Hematopoietic multipotent progenitor cell treated with erythropoietin and hydrocortisone succinate and interleukin-3 and kit ligand, for 17 days (in vitro differentiated cells): ENCODE results near the gene ZKSCAN5.
"Not testable (repeated sequence)": the region's sequence is repeated elsewhere in the genome, so short reads cannot be mapped to it uniquely, and the experiment has no call there.

Experiments used
- DNase-seq: peaks from one replicate; pipeline ENCODE4 v3.0.0-alpha.2; 2015; ENCODE audit warnings: low spot score

The ZKSCAN5 gene

DNA sequence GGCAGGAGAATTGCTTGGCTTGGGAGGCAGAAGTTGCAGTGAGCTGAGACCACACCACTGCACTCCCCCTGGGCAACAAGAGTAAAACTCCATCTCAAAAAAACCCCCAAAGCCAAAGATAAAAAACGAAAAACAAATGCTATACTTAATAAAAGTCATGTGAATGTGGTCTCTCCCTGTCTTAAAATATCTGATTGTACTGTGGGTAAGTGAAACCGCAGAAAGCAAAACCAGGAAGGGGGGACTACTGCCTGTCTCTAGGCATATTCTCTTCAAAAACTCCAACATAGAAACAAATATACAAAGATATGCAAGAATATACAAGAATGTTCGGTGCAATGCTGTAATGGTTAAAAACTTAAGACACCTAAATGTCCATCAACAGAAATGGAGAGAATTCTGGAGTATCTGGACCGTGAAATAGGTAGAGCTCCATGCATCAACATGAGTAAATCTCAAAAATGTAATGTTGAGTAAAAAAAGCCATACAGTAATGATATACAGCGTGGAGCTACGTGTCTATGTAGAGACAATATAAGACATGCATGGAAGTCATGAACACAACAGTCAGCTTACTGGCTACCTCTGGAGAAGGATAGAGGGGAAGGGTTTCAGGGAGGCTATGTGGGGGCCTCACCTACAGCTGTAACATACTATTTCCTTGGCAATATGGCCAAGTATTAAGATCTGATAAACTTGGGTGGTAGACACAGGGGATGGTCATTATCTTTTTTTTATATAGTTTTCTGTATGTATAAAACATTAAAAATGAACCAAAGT lies 6.5 kb upstream of the ZKSCAN5 start:
- no peak for DNase-seq

DNA sequence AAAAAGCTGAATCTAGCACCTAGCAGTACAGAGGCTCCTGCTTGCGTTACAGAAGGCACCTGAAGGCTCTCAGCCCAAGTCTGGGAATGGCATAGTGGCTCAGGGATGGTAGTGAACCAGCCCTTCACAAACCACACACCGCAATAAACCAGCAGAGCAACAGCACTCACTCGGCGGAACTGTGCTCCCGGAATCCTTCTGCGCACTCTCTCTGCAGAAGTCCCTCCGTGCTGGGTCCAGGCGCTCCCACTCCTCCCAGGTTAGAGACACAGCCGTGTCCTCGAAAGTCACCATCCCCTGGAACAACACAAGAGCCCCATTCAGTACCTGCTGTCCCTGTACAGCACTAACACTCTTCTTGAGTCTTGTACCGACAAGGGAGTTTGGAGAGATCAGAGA lies 5.9 kb upstream of the ZKSCAN5 start:
- no peak for DNase-seq

DNA sequence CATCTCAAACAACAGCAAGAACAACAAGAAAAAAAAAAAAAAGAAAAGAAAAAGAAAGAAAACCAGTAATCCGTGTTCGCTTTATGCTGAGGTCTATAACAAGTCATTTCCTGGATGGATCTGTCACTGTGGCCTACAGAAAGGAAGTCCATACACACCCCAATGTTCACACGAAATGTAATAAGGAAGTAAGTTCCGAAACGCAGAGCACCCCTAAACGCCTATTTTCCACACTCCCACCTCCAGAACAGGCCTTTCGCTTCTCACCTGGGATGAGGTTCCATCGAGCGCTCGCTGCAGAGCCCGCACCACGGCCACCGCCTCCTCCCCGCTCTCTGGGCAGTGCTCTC lies 5.1 kb upstream of the ZKSCAN5 start:
- no peak for DNase-seq

DNA sequence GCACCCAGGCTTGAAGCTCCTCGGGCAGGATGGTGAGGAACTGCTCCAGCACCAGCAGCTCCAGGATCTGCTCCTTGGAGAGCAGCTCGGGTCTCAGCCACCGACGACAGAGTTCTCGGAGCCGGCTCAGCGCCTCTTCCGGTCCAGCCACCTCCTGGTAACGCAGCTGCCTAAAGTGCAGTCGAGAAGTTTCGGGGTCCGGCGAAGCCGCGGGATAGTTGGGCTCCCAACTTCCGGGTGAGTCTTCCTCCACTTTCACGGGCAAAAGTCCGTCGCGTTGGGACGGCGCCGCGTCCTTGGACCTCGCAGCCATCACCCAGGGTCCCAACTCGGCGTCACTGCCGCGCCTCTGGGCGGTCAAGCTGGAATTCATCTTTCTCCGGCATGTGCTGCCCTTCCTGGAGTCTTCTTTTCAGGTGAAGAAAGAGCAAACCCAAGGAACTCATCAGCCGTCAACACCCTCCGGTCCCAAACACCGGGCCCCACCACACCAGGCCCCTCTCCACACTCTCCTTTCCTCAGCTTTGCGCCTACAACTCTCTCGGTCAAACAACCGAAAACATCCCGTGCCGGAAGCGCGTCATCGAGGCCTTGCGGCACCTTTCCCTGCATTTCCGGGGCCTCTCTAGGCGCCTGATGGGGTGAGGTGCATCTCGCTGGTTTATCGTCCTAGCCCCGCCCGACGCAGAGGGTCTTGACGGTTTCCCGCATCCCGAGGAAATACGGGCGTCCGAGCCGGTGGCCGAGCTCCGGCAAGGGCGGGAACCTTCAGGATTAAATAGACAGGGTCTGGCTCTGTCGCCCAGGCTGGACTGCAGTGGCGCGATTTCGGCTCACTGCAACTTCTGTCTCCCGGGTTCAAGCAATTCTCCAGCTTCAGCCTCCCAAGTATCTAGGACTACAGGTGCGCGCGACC lies 4.5 kb upstream of the ZKSCAN5 start, which contains the start of gene ZNF394:
Gene ZNF394, minus strand, starts transcription at position 561 of the 916 bp plus-strand sequence. Its CDS starts 188 bp downstream, at position 373.
- peak; percentile 94 for DNase-seq

DNA sequence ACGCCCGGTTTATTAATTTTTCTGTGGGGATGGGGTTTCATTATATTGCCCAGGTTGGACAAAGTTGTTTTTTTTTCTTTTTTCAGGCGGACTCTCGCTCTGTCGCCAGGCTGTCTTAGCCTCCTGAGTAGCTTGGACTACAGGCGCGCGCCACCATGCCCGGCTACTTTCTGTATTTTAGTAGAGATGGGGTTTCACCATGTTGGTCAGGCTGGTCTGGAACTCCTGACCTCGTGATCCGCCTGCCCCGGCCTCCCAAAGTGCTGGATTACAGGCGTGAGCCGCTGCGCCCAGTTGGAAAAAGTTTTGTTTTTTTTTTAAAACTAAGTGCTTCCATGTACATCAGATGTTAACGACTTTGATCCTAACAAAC lies 3.8 kb upstream of the ZKSCAN5 start:
- DNase-seq: no peak

DNA sequence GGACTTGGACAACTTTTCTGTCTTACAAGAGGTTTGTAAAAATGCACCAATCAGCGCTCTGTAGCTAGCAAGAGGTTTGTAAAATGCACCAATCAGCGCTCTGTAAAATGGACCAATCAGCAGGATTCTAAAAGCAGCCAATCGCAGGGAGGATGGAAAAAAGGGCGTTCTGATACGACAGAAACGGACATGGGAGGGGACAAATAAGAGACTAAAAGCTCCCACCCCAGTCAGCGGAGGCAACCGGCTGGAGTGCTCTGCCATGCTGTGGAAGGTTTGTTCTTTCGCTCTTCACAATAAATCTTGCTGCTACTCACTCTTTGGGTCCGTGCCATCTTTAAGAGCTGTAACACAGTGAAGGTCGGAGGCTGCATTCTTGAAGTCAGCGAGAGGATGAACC lies 3.2 kb upstream of the ZKSCAN5 start:
- peak; percentile 25 for DNase-seq

DNA sequence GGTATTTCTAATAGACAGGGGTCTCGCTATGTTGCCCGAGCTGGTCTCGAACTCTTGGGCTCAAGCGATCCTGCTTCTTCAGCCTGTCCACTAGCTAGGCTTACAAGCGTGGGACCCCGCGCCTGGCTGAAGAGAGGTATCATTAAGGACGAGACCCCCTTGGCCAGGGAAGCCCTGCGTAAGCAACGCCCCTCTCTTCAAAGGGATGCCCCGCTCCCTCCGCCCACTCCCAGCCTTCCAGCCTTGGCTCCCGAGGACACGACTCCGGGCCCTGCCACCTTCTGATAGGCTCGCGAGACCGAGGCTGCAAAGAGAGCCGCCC lies 220 bp upstream of the ZKSCAN5 start:
- DNase-seq: no peak

DNA sequence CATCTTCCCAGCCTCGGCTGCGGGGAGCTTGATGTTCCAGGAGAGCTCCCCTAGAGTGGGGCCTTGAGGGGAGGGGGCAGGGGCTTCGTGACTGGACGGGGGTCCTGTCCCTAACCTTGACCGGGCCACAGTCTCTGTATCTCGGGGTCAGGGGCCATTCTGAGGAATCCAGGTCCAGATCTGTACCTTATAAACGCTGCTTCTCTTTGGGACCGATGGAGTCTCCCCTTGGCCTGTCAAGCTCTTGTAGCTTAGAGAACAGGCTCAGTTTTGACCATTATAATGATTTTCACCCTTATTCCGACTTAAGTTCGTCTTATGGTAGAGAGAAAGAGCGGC lies 831 bp downstream of the ZKSCAN5 start:
- no peak for DNase-seq

DNA sequence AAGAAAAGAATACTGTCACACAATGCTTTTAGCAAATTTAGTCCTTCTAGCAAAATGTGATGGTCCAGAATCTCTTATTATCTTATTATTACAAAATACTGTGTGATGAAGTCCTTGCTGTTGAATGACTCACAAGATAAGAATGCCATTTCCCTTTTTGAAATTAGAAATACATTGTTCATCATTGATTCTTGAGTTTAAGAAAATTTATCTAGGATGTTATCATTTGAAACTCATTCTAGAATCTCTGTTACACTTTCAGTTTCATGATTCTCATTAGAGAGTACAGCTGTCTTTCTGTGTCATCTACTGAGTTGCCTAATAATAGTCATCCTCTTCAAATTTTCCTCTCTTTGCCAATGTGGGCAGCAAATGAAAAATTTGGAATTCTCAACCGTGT lies 9.6 kb downstream of the ZKSCAN5 start:
- no peak for DNase-seq

DNA sequence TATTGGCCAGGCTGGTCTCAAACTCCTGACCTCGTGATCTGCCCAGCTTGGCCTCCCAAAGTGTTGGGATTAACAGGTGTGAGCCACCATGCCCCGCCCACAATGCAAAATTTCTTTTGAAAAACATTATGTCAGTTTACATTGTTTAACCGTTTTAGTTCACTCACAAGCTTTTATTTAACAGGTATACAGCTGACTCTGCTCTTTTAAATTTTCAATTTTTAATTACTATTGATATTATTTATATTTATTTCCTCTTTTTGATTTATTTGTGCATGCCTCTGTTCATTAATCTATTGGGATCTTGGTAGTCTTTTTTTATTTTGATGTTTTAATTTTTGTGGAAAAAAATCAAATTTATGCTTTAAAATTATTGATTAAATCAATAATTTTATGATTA lies 16.9 kb downstream of the ZKSCAN5 start:
- DNase-seq: no peak

DNA sequence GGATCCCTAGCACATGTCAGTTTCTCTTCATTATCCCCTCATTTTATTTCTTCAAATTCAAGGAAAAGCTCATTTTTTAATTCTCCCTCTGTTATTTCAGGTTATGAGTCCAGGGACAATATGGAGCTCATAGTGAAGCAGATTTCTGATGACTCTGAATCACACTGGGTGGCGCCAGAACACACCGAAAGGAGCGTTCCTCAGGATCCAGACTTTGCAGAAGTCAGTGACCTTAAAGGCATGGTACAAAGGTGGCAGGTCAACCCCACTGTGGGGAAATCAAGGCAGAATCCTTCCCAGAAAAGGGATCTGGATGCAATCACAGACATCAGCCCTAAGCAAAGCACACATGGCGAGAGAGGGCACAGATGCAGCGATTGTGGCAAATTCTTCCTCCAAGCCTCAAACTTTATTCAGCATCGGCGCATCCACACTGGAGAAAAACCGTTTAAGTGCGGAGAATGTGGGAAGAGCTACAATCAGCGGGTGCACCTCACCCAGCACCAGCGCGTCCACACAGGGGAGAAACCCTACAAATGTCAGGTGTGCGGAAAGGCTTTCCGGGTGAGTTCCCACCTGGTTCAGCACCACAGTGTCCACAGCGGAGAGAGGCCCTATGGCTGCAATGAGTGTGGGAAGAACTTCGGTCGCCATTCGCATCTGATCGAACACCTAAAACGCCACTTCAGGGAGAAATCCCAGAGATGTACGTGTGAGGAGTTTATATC lies 21.4 kb downstream of the ZKSCAN5 start:
- DNase-seq: peak; percentile 46

DNA sequence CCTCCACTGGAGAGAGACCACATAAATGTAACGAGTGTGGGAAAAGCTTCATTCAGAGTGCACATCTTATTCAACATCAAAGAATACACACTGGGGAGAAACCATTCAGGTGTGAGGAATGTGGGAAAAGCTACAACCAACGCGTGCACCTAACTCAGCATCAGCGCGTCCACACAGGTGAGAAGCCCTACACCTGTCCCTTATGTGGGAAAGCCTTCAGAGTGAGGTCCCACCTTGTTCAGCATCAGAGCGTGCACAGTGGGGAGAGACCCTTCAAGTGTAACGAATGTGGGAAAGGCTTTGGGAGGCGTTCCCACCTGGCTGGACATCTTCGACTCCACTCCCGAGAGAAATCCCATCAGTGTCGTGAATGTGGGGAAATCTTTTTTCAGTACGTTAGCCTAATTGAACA lies 26.9 kb downstream of the ZKSCAN5 start:
- DNase-seq: no peak

DNA sequence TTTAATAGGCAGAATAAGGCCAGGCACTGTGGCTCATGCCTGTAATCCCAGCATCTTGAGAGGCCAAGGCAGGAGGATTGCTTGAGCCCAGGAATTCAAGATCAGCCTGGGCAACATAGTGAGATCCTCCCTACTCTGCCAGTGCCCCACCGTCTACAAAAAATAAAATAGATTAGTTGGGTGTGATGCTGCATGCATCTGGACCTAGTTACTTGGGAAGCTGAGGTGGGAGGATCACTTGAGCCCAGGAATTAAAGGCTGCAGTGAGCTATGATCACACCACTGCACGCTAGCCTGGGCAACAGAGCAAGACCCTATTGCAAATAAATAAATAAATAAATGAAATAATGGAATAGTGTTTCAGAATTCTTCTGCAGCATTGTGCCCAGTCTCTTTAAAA lies 31.2 kb downstream of the ZKSCAN5 start:
- no peak for DNase-seq

DNA sequence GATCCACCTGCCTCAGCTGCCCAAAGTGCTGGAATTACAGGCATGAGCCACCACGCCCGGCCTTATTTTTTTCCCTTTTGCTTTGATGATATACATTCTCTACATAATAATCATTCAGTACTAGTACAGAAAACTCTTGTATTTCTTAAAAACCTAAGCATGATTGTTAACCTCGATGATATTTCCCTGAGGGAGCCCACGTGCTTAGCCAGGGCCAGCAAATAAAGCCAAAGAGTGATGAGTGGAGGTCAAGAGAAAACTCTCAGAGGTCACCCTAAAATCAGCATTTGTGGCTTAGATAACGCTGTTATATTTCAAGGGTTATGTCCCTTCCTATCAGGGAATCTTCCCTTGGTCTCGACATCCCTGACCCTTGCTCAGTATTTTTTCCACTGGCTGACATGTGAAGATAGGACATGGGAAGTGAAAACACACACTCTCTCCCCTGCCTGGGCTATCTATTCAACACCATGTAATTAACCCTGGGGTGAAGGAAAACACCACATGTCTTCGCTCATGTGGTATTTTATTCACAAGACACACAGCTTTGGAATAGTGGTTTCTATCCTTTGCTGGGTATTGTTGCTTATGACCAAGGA lies 34.9 kb downstream of the ZKSCAN5 start:
- DNase-seq: no peak

DNA sequence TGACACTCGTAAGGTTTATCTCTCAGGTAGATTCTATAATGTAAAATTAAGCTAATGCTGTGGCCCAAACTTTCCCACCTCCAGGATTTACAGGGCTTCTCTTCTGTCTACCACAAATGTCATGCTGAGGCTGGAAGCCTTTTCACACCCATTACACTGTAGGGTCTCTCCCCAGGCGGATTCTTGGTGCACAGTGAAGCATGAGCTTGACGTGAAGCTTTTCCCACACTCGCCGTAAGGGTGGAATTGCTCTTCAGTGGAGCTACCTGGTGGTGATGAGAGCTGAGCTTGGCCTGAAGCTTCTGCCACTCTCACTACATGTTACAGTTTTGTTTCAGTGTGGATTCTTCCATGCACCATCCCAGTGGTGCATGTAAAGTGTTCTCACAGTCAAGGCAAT lies 36.1 kb downstream of the ZKSCAN5 start:
- no peak for DNase-seq

DNA sequence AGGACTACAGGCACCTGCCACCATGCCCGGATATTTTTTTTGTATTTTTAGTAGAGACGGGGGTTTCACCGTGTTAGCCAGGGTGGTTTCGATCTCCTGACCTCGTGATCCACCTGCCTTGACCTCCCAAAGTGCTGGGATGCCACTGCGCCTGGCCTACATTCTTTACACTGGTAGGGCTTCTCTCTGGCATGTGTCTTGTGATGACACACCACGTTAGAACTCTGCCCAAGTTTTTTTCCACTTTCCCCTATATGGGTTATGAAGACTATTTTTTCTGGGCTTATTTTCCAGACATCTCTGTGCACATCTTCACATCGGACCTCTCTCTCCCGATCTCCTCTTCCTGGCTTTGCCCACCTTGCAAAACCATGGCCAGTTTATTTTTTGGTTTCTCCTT lies 36.8 kb downstream of the ZKSCAN5 start:
- DNase-seq: no peak

DNA sequence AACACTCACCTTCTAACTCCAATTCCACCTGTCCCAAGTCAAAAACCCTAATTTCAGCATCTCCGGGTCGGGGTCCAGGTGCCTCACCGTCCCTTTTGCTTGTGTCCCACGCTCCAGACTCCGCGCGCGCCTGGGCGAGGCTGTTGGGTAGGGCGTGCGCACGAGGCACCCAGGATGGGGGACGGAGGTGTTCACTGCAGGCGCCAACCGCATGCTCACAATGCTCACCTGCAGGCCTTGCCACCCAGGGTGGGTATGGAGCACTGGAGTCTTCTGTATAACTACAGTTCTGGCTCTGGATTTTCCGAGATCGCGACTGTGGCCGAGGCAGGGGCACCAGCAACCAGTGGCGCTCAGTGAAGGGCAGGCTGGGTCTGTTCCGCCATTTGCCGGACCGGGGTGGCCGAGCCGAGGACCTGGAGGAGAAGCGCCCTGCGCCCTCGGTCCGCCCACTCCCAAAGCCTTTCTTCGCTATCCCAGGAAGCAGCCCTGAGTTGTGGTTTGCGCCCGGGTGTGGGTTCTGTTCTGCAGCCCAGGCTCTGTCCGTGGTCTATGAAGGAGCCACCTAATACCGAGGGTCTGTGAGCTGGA lies 38.7 kb downstream of the ZKSCAN5 start:
- DNase-seq: no peak

DNA sequence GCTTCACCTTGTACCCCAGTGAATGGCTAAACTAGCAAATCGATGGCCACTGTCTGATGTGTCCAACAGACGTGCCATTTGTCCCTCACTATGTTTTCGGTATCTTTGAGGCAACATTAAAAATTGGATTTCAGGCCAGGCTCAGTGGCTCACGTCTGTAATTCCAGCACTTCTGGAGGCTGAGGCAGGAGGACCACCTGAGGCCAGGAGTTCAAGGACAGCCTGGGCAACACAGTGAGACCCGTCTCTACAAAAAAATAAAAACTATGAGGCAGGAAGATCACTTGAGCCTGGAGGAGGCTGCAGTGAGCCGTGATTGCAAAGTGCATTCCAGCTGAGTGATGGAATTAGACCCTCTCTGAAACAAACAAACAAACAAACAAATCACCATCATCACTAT lies 39.5 kb downstream of the ZKSCAN5 start:
- no peak for DNase-seq

DNA sequence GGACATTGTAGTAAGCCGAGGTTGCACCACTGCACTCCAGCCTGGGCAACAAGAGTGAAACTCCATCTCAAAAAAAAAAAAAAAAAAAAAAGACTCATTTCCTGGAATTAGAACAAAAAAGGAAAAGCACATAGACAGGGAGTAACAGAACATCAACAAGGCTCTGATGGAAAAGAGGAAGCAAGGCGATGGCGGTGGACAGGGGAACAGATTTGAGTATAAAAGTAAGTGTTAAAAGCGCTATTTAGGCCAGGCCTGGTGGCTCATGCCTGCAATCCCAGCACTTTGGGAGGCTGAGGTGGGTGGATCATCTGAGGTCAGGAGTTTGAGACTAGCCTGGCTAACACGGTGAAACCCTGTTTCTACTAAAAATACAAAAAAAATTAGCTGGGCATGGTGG lies 40.8 kb downstream of the ZKSCAN5 start:
- not testable (repeated sequence) for DNase-seq

DNA sequence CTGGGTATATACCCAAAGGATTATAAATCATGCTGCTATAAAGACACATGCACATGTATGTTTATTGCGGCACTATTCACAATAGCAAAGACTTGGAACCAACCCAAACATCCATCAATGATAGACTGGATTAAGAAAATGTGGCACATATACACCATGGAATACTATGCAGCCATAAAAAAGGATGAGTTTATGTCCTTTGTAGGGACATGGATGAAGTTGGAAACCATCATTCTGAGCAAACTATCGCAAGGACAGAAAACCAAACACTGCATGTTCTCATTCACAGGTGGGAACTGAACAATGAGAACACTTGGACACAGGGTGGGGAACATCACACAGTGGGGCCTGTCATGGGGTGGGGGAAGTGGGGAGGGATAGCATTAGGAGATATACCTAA lies 45.1 kb downstream of the ZKSCAN5 start:
- not testable (repeated sequence) for DNase-seq

DNA sequence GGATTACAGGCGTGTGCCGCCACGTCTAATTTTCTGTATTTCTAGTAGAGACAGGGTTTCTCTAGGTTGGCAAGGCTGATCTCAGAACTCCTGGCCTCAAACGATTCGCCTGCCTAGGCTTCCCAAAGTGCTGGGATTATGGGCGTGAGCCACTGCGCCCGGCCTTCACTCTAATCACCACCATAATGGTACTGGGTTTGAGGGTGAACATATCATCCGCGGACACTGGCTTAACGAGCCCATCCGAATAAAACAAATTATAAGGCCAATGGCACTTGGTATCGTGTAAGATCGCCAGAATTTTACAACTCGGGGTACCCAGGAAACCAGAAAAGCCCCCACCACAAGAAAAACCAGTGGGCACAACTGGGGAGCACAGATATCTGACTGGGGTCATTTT lies 46.9 kb downstream of the ZKSCAN5 start:
- DNase-seq: no peak
